ENCODE measurements around the gene RSL24D1. TPM values are rescaled to one million over a fixed set of nuclear protein-coding genes. Genes with fewer than 3 reads are reported as not detected.
"Not testable (repeated sequence)": the region's sequence is repeated elsewhere in the genome, so short reads cannot be mapped to it uniquely, and the experiment has no call there.

Gene RSL24D1
- total RNA-seq, 1 experiment from 2014 or later: 148 TPM

GRCh38 chr15:55218056-55218455, 21.3 kb upstream of the RSL24D1 start:
- DNase-seq (ENCODE audit: low read depth): no peak

GRCh38 chr15:55204464-55204863, 7.7 kb upstream of the RSL24D1 start:
- DNase-seq (ENCODE audit: low read depth): no peak

GRCh38 chr15:55202206-55202605, 5.5 kb upstream of the RSL24D1 start:
- DNase-seq (ENCODE audit: low read depth): no peak

- no peak for DNase-seq (ENCODE audit: low read depth)
These were observed 2.0 kb upstream of the RSL24D1 start for GRCh38 chr15:55198706-55199105.

- DNase-seq (ENCODE audit: low read depth): no peak
These were observed 978 bp upstream of the RSL24D1 start for GRCh38 chr15:55197719-55198118.

- DNase-seq (ENCODE audit: low read depth): no peak
These were observed 593 bp upstream of the RSL24D1 start for GRCh38 chr15:55197362-55197705.

- no peak for DNase-seq (ENCODE audit: low read depth)
These were observed 745 bp downstream of the RSL24D1 start for GRCh38 chr15:55195996-55196395.

- DNase-seq (ENCODE audit: low read depth): no peak
These were observed 2.5 kb downstream of the RSL24D1 start for GRCh38 chr15:55194256-55194655.

GRCh38 chr15:55186331-55186730, 10.4 kb downstream of the RSL24D1 start:
- no peak for DNase-seq (ENCODE audit: low read depth)

GRCh38 chr15:55183679-55184078, 13.1 kb downstream of the RSL24D1 start:
- DNase-seq (ENCODE audit: low read depth): peak; percentile 8

GRCh38 chr15:55179141-55179540, 17.6 kb downstream of the RSL24D1 start:
- DNase-seq (ENCODE audit: low read depth): no peak

GRCh38 chr15:55170361-55170760, 26.4 kb downstream of the RSL24D1 start:
- no peak for DNase-seq (ENCODE audit: low read depth)

GRCh38 chr15:55168350-55168974, 28.3 kb downstream of the RSL24D1 start:
- peak; percentile 78 for DNase-seq (ENCODE audit: low read depth)

GRCh38 chr15:55164284-55164683, 32.5 kb downstream of the RSL24D1 start:
- no peak for DNase-seq (ENCODE audit: low read depth)

- no peak for DNase-seq (ENCODE audit: low read depth)
These were observed 45.1 kb downstream of the RSL24D1 start for GRCh38 chr15:55151631-55152030.

- DNase-seq (ENCODE audit: low read depth): not testable (repeated sequence)
These were observed 53.6 kb downstream of the RSL24D1 start for GRCh38 chr15:55143132-55143531.

GRCh38 chr15:55133972-55134371, 62.8 kb downstream of the RSL24D1 start:
- DNase-seq (ENCODE audit: low read depth): no peak

- no peak for DNase-seq (ENCODE audit: low read depth)
These were observed 64.1 kb downstream of the RSL24D1 start for GRCh38 chr15:55132672-55133071.

Other genes with a start within 250 kb of the RSL24D1 start
- 9.5 and 12.8 TPM in 2 replicates for gene RAB27A, start 92.9 kb upstream of the RSL24D1 start, total RNA-seq (2014; rRNA removed; shearing (Covaris generic))
- 13.0 and 15.4 TPM in 2 replicates for gene PIGBOS1, start 122.2 kb upstream of the RSL24D1 start, total RNA-seq (2014; rRNA removed; shearing (Covaris generic))
- gene PIGB, start 122.3 kb upstream of the RSL24D1 start, total RNA-seq (2014; rRNA removed; shearing (Covaris generic)): 8.9 and 11.5 TPM in 2 replicates
- 12.8 and 14.6 TPM in 2 replicates for gene CCPG1, start 211.4 kb upstream of the RSL24D1 start, total RNA-seq (2014; rRNA removed; shearing (Covaris generic))
- 0.27 and 1.00 TPM in 2 replicates for gene PIERCE2, start 211.6 kb upstream of the RSL24D1 start, total RNA-seq (2014; rRNA removed; shearing (Covaris generic))

All from HT1080 (cell line).